Activated T-cell treated with anti-CD3 and anti-CD28 coated beads, Interleukin-2, amount 50 U/mL, for 1 hour (primary cell): ENCODE data around the gene USP44.

Experiments used
- DNase-seq: peaks from one replicate; pipeline ENCODE4 v3.0.0-alpha.2; 2020

Gene USP44

GRCh38 chr12:95548056-95548538 lies 3.2 kb downstream of the USP44 start:
- DNase-seq: peak; percentile 52

GRCh38 chr12:95547522-95548055 lies 3.7 kb downstream of the USP44 start:
- DNase-seq: no peak

DNA sequence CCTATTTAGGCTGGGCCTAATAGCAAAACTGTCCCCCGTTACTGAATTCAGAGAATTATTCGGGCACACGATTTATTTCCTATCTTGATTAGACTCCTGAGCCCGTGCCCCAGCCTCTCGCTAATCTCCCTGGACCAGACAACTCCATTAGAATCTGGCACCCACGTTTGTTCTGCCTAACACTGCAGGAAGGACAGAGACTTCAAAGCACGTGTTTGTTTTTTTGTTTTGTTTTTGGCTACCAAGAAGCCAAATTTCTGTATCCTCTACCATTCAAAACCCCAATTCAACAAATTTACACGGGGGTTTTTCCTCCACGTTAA lies 4.8 kb downstream of the USP44 start:
- no peak for DNase-seq

DNA sequence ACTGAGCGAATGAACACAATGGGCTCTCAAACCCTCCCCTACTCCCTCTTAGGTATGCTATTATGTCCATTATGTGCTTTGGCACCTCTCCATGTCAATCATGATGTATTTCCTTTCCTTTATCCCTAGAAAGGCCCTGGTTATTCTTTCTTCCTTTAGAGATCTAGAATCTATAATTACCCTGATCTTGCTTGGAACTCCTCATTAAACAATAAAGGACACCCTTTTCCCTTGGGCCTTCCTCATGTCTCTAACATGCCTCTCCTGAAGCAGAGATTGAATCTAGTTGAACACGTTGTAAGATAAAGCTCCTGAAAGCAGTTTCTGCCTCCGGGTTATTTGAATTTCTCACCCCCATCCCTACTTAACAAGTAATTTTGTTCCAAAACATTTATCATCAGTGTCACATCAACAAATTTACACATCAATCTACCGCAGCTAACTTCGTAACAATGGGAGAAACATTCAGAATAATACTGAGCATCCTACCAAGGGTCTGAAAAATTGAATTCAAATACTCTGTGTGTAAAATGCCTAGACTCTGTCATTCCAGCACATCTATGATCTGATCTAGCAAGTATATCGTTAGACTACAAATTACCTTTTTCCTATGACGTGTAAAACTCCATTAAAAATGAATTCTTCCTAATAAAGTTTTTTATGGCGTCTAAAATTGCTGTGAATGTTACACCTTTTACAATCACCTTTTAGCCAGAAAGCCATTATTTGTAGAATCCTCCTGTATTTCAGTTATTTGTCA lies 5.4 kb downstream of the USP44 start:
- DNase-seq: no peak

- DNase-seq: no peak
Observed at GRCh38 chr12:95545303-95545702, 6.0 kb downstream of the USP44 start.

GRCh38 chr12:95544756-95545155 lies 6.5 kb downstream of the USP44 start:
- DNase-seq: no peak

- no peak for DNase-seq
Observed at GRCh38 chr12:95543305-95543704, 8.0 kb downstream of the USP44 start.

- no peak for DNase-seq
Observed at GRCh38 chr12:95541436-95541835, 9.8 kb downstream of the USP44 start.

DNA sequence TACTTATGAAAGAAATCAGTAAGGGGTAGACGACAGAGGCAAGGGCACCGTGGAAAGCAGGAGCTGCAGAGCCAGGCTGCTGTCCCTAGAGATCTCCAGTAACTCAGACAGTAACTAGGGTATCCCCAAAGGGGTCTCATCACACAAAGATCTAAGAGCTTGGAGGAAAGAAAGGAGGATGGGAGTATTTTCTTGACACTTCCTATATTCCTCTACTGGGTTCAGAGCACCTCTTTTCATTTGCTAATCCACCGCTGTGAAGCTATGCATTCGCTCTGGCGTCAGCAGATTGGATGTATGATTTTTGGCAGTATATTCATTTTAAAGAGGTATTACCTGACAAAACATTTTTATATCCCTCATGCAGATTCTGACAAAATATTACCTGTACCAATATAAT lies 12.6 kb downstream of the USP44 start:
- no peak for DNase-seq

DNA sequence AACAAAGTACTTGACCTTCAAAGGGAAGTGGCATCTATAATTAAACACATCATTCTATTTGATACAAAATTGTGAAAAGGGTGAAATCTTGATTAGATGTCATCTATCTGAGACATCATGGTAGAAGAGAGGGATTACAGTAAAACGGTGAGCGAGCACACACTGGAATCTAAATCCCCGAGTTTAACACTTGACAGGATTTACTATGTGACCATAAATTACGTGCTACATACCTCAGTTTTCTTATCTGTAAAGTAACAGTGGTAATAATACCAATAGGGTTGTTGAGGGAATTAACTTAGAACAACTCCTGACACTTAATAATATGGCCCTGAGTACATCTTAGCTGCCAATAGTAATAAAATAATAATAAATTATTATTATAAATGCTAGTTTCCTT lies 13.3 kb downstream of the USP44 start:
- DNase-seq: no peak

GRCh38 chr12:95533985-95534384 lies 17.3 kb downstream of the USP44 start:
- no peak for DNase-seq

- DNase-seq: no peak
Observed at GRCh38 chr12:95532851-95533250, 18.4 kb downstream of the USP44 start.

- DNase-seq: no peak
Observed at GRCh38 chr12:95529693-95530225, 21.5 kb downstream of the USP44 start.

DNA sequence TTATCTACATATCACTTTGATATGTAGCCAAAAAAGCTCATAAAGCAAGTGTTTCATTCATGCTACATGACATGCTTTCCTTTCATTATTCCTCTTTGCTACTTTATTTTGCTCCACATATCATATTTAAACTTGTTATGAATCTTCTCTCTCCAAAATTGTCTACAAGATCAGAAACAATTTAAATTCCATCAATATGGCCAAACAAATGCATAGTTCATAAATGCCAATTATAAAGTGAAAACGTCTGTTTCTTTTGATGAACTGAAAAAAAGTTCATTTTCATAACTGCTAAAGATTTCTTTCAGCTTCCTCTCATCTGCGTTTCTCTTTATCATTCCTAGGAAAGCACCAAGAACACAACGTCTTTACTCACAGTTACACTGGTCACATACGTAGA lies 22.8 kb downstream of the USP44 start:
- no peak for DNase-seq

- no peak for DNase-seq
Observed at GRCh38 chr12:95522692-95523091, 28.6 kb downstream of the USP44 start.

GRCh38 chr12:95520816-95521215 lies 30.5 kb downstream of the USP44 start:
- no peak for DNase-seq

- DNase-seq: no peak
Observed at GRCh38 chr12:95518944-95519343, 32.3 kb downstream of the USP44 start.

DNA sequence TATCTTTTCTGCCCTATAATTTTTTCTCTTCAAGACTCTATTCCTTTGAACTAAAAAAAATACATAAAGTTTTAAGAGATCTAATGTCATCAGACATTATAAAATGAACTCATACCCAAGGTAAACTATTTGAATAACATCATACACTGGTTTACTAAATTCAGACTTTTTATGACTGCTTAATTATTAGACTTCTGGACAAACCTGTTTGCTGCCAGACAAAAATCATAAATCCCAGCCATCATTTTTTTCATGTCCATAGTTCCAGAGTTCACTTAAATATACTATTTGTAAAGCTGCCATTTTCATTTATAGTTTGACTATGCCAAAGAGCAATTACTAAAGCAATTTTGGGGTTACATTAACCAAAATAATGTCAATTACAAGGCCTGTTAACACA lies 34.0 kb downstream of the USP44 start:
- no peak for DNase-seq

DNA sequence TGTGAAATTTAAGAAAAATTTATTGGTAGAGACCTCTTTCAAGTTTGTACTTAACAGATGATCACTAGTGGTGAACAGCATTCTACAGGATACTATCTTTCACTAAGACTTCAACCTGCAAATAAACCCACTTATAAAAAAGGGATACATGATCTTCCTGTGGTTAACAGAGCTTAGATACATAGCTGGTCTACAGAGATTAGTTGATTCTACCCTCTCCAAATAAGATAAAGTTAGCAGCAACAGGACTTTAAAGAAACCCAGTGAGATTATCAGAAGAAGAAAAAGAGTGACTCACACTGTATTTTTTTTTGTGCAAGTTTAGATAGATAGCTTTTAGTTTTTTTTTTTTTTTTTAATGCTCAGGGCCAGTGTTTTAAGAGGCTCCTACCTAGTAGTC lies 34.5 kb downstream of the USP44 start:
- DNase-seq: no peak

- DNase-seq: no peak
Observed at GRCh38 chr12:95515197-95515596, 36.1 kb downstream of the USP44 start.

GRCh38 chr12:95513599-95513998 lies 37.7 kb downstream of the USP44 start:
- no peak for DNase-seq

- no peak for DNase-seq
Observed at GRCh38 chr12:95511977-95512376, 39.3 kb downstream of the USP44 start.

DNA sequence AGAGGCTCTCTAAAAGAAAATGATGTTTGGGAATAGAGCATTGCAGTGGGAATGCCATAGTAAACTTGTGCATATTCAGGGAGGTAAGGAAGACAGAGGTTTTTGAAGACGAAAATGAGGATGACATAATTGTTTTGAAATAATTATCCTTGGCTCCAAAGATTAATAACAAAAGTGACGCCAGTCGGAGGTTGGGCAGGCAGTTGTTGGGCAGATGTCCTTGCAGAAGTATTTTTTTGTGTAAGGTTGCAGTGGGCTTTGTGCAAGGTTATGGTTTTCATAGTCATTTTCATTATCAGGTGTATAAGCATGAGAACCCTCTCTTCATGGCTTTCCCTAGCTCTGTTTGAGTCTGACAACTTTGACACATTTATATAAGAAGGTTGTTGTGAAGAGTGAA lies 42.0 kb downstream of the USP44 start:
- DNase-seq: no peak

- no peak for DNase-seq
Observed at GRCh38 chr12:95506707-95507523, 44.4 kb downstream of the USP44 start.
